GM12878 (cell line): ENCODE results near the gene BMAL1. TPM values are rescaled to one million over a fixed set of nuclear protein-coding genes. Genes with fewer than 3 reads are reported as not detected.

Source experiments
- ATAC-seq: fragments of 200-7000 bp; cut with Tn5 transposase; 3 replicates; pipeline ENCODE4 v1.9.1; 2020; ENCODE audit warnings: mild to moderate bottlenecking, moderate library complexity
- BruUV-seq: library from RNA; stranded (reverse); fragments of 400-500 nt; replicated peaks from 2 replicates; lab custom pipeline; 2021; lab: Mats Ljungman, UMichigan
- CTCF ChIA-PET: fragments of 300-600 bp; sonication (Branson Sonifier 250); formaldehyde crosslinking; extraction: SDS; loops from one replicate; lab custom pipeline; 2021; ENCODE audit warnings: inconsistent platforms; lab: Yijun Ruan, JAX
- POLR2A ChIA-PET: fragments of 350-600 bp; formaldehyde crosslinking; extraction: SDS; loops from one replicate; lab custom pipeline; 2021; ENCODE audit warnings: inconsistent platforms; lab: Charles Lee
- RAD21 ChIA-PET: fragments of 300-600 bp; sonication (Branson Sonifier 250); formaldehyde crosslinking; loops from one replicate; lab custom pipeline; 2023; ENCODE audit warnings: antibody characterized with exemption; ENCODE audit not compliant: unreplicated experiment; lab: Charles Lee
- SMC1A ChIA-PET: fragments of 300-600 bp; sonication (Branson Sonifier 250); formaldehyde crosslinking; loops from one replicate; lab custom pipeline; 2023; ENCODE audit not compliant: unreplicated experiment, uncharacterized antibody; lab: Charles Lee
- DNase-seq: peaks from one replicate; pipeline ENCODE4 v3.0.0-alpha.2; 2011; ENCODE audit warnings: low read depth, low spot score
- FAIRE-seq: peaks from 3 replicates; lab custom pipeline; 2011; peaks lifted over from hg19 to GRCh38; lab: Jason Lieb, UNC
- H2AFZ ChIP-seq: 2 replicates; pipeline ENCODE4 v1.6.0; 2011; ENCODE audit warnings: low read depth, low read length, control low read depth; ENCODE audit not compliant: control insufficient read depth
- H3K27ac ChIP-seq: 2 replicates; pipeline ENCODE4 v1.5.1; 2011; ENCODE audit warnings: control low read depth; ENCODE audit not compliant: control insufficient read depth, insufficient read depth
- H3K27me3 ChIP-seq, 2 experiments: replicated peaks in 1 of 2; 2 replicates each; pipeline versions ENCODE4 v1.6.0 to v1.6.1; 2011; ENCODE audit warnings: low read length in 1 of 2; ENCODE audit not compliant: control insufficient read depth in 2 of 2, insufficient read depth in 2 of 2
- H3K36me3 ChIP-seq, 2 experiments: 2 replicates each; pipeline ENCODE4 v1.5.1; 2011; ENCODE audit warnings: low read length in 1 of 2; ENCODE audit not compliant: control insufficient read depth in 2 of 2, insufficient read depth in 2 of 2
- H3K4me1 ChIP-seq: 2 replicates; pipeline ENCODE4 v1.6.1; 2011; ENCODE audit warnings: mild to moderate bottlenecking, low read length, moderate library complexity, mixed read lengths; ENCODE audit not compliant: control insufficient read depth, insufficient read depth
- H3K4me2 ChIP-seq: 2 replicates; pipeline ENCODE4 v1.6.0; 2011; ENCODE audit warnings: control low read depth; ENCODE audit not compliant: control insufficient read depth, insufficient read depth
- H3K4me3 ChIP-seq: fragments of 200-600 bp; sonication (generic); 2 replicates; pipeline ENCODE4 v1.5.1; 2016
- H3K79me2 ChIP-seq: 2 replicates; pipeline ENCODE4 v1.6.0; 2011; ENCODE audit warnings: low read length; ENCODE audit not compliant: control insufficient read depth, insufficient read depth
- H3K9ac ChIP-seq: 2 replicates; pipeline ENCODE4 v1.8.0; 2011; ENCODE audit warnings: low read length, control low read depth, mixed read lengths; ENCODE audit not compliant: control insufficient read depth, insufficient read depth
- H3K9me3 ChIP-seq: replicated peaks from 3 replicates; pipeline ENCODE4 v1.5.1; 2011; ENCODE audit warnings: mild to moderate bottlenecking, low read length; ENCODE audit not compliant: control insufficient read depth, insufficient read depth
- H4K20me1 ChIP-seq: 2 replicates; pipeline ENCODE4 v1.6.0; 2011; ENCODE audit not compliant: control insufficient read depth, insufficient read depth
- BACH1 ChIP-seq: fragments of 450-650 bp; IDR thresholded peaks from 2 replicates; pipeline ENCODE4 v1.6.1; 2017; ENCODE audit warnings: mild to moderate bottlenecking, borderline replicate concordance
- BHLHE40 ChIP-seq, 2 experiments: fragments of 450-650 bp in 1 of 2; IDR thresholded peaks; 2 replicates each; pipeline ENCODE4 v1.6.1; 2011 to 2017; ENCODE audit warnings: low read depth in 2 of 2, borderline replicate concordance in 1 of 2, improper control_type of control experiment in 1 of 2, low read length in 1 of 2, mild to moderate bottlenecking in 1 of 2
- CTCF ChIP-seq, 3 experiments: IDR thresholded peaks in 2 of 3; conservative IDR thresholded peaks in 1 of 3; 2 replicates each; pipeline ENCODE4 v1.5.1; 2011; ENCODE audit warnings: low read depth in 3 of 3, low read length in 3 of 3, mild to moderate bottlenecking in 3 of 3, control low read depth in 2 of 3, moderate library complexity in 2 of 3, inconsistent platforms in 1 of 3, mixed read lengths in 1 of 3; ENCODE audit not compliant: control insufficient read depth in 2 of 3, insufficient read depth in 1 of 3; ENCODE audit errors: extremely low read depth in 1 of 3
- HSF1 ChIP-seq: fragments of 150-350 bp; IDR thresholded peaks from 2 replicates; pipeline ENCODE4 v1.6.1; 2014; ENCODE audit warnings: mild to moderate bottlenecking, low read depth, low read length
- IKZF1 ChIP-seq: fragments of 450-650 bp; conservative IDR thresholded peaks from 2 replicates; pipeline ENCODE4 v1.6.1; 2017; ENCODE audit warnings: antibody characterized with exemption, mild to moderate bottlenecking
- MEF2B ChIP-seq: fragments of 450-650 bp; IDR thresholded peaks from 2 replicates; pipeline ENCODE4 v1.6.1; 2018; ENCODE audit warnings: mild to moderate bottlenecking, moderate library complexity; ENCODE audit not compliant: partially characterized antibody, poor library complexity, severe bottlenecking
- RUNX3 ChIP-seq: IDR thresholded peaks from 2 replicates; pipeline ENCODE4 v1.6.1; 2012; ENCODE audit warnings: low read length, inconsistent platforms
- SMAD5 ChIP-seq: IDR thresholded peaks from 2 replicates; pipeline ENCODE4 v1.6.1; 2016; ENCODE audit warnings: antibody characterized with exemption, low read depth
- TARDBP ChIP-seq: IDR thresholded peaks from 2 replicates; pipeline ENCODE4 v1.6.1; 2016; ENCODE audit warnings: borderline replicate concordance
- TCF12 ChIP-seq: IDR thresholded peaks from 2 replicates; pipeline ENCODE4 v1.6.1; 2011; ENCODE audit warnings: low read depth, mild to moderate bottlenecking, low read length
- ZBTB40 ChIP-seq: fragments of 450-650 bp; IDR thresholded peaks from 2 replicates; pipeline ENCODE4 v1.6.1; 2016; ENCODE audit warnings: mild to moderate bottlenecking, moderate library complexity, borderline replicate concordance
- WGBS: methylation state at CpG from one replicate; pipeline ENCODE4 v1.1.6; 2016; ENCODE audit warnings: low lambda C conversion rate; ENCODE audit not compliant: insufficient replicate concordance, insufficient coverage; ENCODE audit errors: missing lambda C conversion rate; 5-methylcytosine and 5-hydroxymethylcytosine counted together
- in situ Hi-C: fragments of 300-500 bp; cut with MboI; formaldehyde crosslinking; loops from 9 replicates; pipeline ENCODE4 v1.14.3; 2018; ENCODE audit warnings: mixed read lengths
- intact Hi-C: fragments of 100-400 bp; cut with micrococcal nuclease; formaldehyde crosslinking; loops from one replicate; pipeline ENCODE4 v1.14.2; 2022; ENCODE audit not compliant: unreplicated experiment
- polyA plus RNA-seq, 11 experiments: library from polyadenylated mRNA; depleted of rRNA in 4 of 11; unstranded in 6 of 11; stranded (reverse) in 5 of 11; fragments of >200 nt; fragmentation: Nextera tagmentation in 4 of 11; fragmentation: Illumina TruSeq in 1 of 11; extraction: Ambion mirVana in 4 of 11; extraction: Trizol in 1 of 11; gene quantifications; 1 replicate in 1 of 11; 2 replicates in 10 of 11; pipeline versions ENCODE4 v1.2.1 to v1.2.3, GENCODE V29; 2011 to 2016; ENCODE audit warnings: inconsistent platforms in 2 of 11, missing spikeins in 2 of 11, low read depth in 1 of 11
- total RNA-seq, 4 experiments: library from RNA; depleted of rRNA in 3 of 4; stranded (reverse); fragments of >200 nt in 3 of 4; fragmentation: Illumina TruSeq in 1 of 4; extraction: Trizol in 1 of 4; gene quantifications; 2 replicates each; pipeline versions ENCODE4 v1.2.1 to v1.2.3, GENCODE V29; 2013 to 2021

Gene BMAL1
- total and polyA plus RNA-seq, 10 of the 15 experiments (the other 5 are each of a cell fraction or from before 2014, with no cell fraction given) = 3.5 to 40.6 (median 13.6) TPM

- intact Hi-C loops (loop anchor here (10.0 kb wide), 1 partner anchor 326 kb away; the partner anchor contains the start of gene FAR1), in situ Hi-C loops (no loop called here)
- ChIA-PET SMC1A (interaction anchor here (0.7 to 15.7 kb wide), 14 partner anchors 11 to 186 kb away, joined by 3 to 226 read pairs (median 10); no protein-coding TSS in a partner anchor), POLR2A (interaction anchor here (0.8 to 2.3 kb wide), 6 partner anchors 20 to 125 kb away, joined by 3 to 13 read pairs (median 6); partner anchors contain the start of gene BTBD10), CTCF (interaction anchor here (0.6 to 10.4 kb wide), 17 partner anchors 7 to 166 kb away, joined by 3 to 253 read pairs (median 5); no protein-coding TSS in a partner anchor), RAD21 (interaction anchor here (0.8 to 10.7 kb wide), 11 partner anchors 20 to 375 kb away, joined by 3 to 171 read pairs (median 36); partner anchors contain the start of gene BTBD10)
- 55% methylated on average over 9 of the region's 9 CpGs for WGBS
- Histone ChIP-seq H3K27me3 (no peaks in the 10 kb centered on the region), H2AFZ (peak overlapping the region; percentile 31; the same call in 1 of the 2 replicates), H3K9me3 (no peaks in the 10 kb centered on the region), H3K79me2 (peaks cover 17% of the 10 kb centered on the region), H3K4me2 (peak overlapping the region; percentile 89), H3K9ac (peak overlapping the region; percentile 55; the same call in 1 of the 2 replicates), H3K4me3 (peak overlapping the region; percentile 58; the same call in 1 of the 2 replicates), H4K20me1 (peaks cover 4% of the 10 kb centered on the region), H3K4me1 (peaks cover 47% of the 10 kb centered on the region), H3K36me3 (peaks cover 2 to 3% of the 10 kb centered on the region in 2 experiments; a peak in 3 of 4 replicates), H3K27ac (peak overlapping the region; percentile 62)
- FAIRE-seq (no peak), ATAC-seq (0 out of 3 replicates have a peak, but pooled peaks have one; percentile 1), DNase-seq (no peak)
- no TSS peak for BruUV-seq
- TF ChIP-seq IKZF1 (0 out of 2 replicates have a peak, but pooled peaks have one; percentile 7), CTCF (IDR thresholded peaks at IDR 0.05 in 2 of 3, conservative IDR thresholded peaks at IDR 0.05 in 1 of 3; ENCODE audit: control insufficient read depth in 2 of 3, extremely low read depth in 1 of 3, insufficient read depth in 1 of 3, low read depth in 3 of 3, low read length in 3 of 3) (no peak), TARDBP (no peak), BACH1 (peak; percentile 80; the same call in 1 of the 2 replicates), SMAD5 (no peak), MEF2B (no peak), RUNX3 (peak; percentile 33; the same call in 1 of the 2 replicates), BHLHE40 (IDR thresholded peaks at IDR 0.05; ENCODE audit: borderline replicate concordance in 1 of 2, low read depth in 2 of 2, low read length in 1 of 2) (peak; percentile 57 to 88; a peak in 3 of 4 replicates), TCF12 (no peak), HSF1 (no peak), ZBTB40 (no peak)
Observed at GRCh38 chr11:13338427-13339069, 61.0 kb downstream of the BMAL1 start.
